Fibroblast of pulmonary artery (primary cell): Measurements from ENCODE around the gene ATXN1.
"Not testable (repeated sequence)": the region's sequence is repeated elsewhere in the genome, so short reads cannot be mapped to it uniquely, and the experiment has no call there.

ENCODE experiments used
- DNase-seq: peaks from one replicate; pipeline ENCODE4 v3.0.0-alpha.2; 2010; ENCODE audit warnings: low read depth
- H3K4me3 ChIP-seq: replicated peaks from 2 replicates; pipeline ENCODE4 v1.5.1; 2011; ENCODE audit warnings: low read depth, mild to moderate bottlenecking, control low read depth, low read length, moderate library complexity
- TF ChIP-seq, protein P1 (sequence below): IDR thresholded peaks from 2 replicates; pipeline ENCODE4 v1.5.1; 2011; ENCODE audit warnings: mild to moderate bottlenecking, control low read depth, low read length, inconsistent platforms; ENCODE audit errors: missing control alignments

Gene ATXN1

DNA sequence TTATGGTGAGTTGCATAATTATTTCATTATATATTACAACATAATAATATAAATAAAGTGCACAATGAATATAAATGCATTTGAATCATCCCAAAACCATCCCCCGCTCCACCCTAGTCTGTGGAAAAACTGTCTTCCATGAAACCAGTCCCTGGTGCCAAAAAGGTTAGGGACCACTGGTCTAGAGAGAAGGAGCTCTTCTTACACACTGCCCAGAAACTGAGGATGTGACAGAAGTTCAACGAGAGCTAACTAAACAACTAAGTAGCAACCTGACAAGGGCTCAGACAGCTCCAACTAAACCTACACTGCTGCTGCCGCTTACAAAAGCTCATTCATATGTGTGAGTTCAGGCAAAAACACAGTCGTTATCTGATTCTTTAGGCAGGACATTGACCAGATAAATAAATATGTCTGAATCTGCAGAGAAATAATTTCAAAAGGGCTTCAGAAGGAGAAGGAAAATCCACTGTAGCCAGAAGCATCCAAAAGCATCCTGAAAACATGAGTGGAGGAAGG is 125.9 kb downstream of the ATXN1 start:
- TF ChIP-seq, protein P1, sequence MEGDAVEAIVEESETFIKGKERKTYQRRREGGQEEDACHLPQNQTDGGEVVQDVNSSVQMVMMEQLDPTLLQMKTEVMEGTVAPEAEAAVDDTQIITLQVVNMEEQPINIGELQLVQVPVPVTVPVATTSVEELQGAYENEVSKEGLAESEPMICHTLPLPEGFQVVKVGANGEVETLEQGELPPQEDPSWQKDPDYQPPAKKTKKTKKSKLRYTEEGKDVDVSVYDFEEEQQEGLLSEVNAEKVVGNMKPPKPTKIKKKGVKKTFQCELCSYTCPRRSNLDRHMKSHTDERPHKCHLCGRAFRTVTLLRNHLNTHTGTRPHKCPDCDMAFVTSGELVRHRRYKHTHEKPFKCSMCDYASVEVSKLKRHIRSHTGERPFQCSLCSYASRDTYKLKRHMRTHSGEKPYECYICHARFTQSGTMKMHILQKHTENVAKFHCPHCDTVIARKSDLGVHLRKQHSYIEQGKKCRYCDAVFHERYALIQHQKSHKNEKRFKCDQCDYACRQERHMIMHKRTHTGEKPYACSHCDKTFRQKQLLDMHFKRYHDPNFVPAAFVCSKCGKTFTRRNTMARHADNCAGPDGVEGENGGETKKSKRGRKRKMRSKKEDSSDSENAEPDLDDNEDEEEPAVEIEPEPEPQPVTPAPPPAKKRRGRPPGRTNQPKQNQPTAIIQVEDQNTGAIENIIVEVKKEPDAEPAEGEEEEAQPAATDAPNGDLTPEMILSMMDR: no peak
- H3K4me3 ChIP-seq: no peak overlapping the region
- no peak for DNase-seq

- no peak for DNase-seq
- no peak overlapping the region for H3K4me3 ChIP-seq
Measured at GRCh38 chr6:16634855-16635254, 126.4 kb downstream of the ATXN1 start.

GRCh38 chr6:16633961-16634360 is 127.3 kb downstream of the ATXN1 start:
- no peak for DNase-seq
- H3K4me3 ChIP-seq: no peak overlapping the region
- TF ChIP-seq, protein P1: no peak

More at GRCh38 chr6:16634855-16635254, 126.4 kb downstream of the ATXN1 start:
- TF ChIP-seq, protein P1: no peak

GRCh38 chr6:16633465-16633864 is 127.8 kb downstream of the ATXN1 start:
- TF ChIP-seq, protein P1: no peak
- no peak overlapping the region for H3K4me3 ChIP-seq
- no peak for DNase-seq

DNA sequence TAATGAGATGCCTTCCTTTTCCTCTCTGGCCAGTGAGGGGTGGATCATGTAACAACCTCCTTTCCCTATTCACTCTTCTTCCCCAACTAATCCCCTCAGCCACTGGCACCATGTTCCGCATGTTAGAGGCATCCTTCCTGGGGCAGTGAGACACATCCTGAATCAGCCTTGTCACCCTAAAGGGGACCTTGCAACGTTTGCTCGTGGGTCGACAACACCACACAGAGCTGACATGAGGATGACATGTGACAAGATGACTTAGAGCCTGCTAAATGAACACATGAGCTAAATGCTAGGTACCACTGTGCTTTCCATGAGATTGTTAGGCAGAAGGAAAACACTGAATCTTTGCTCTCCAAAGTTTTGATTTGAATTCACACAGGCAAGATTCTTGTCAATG is 129.2 kb downstream of the ATXN1 start:
- no peak for DNase-seq
- H3K4me3 ChIP-seq: no peak overlapping the region
- TF ChIP-seq, protein P1: no peak

DNA sequence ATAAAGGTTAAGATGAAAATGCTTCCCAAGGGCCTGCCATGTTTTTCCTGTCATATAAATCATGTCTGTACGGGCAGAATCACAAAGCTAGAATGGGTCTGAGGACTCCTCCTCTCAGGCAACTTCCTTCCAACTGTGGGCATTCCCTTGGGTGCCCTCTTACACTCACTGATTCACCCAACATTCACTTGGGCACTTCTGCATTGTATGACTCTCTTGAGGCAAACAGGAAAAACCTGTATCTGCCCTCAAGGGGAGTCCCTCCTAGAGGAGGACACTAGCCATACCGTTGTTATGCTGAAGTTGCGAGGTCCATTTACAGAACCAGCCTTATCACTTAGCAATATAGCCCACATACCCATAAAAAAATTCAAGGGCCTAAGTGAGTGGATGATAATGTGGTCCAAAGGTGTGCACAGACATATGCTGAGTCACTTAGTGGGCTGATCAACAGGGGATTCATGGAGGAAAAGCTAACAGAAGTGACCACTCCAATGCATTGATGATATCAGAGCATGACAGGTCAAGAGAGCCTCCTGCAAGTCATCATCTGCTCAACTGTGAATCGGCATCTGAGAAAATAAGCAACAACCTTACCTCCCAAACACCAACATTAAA is 131.1 kb downstream of the ATXN1 start:
- TF ChIP-seq, protein P1: no peak

DNA sequence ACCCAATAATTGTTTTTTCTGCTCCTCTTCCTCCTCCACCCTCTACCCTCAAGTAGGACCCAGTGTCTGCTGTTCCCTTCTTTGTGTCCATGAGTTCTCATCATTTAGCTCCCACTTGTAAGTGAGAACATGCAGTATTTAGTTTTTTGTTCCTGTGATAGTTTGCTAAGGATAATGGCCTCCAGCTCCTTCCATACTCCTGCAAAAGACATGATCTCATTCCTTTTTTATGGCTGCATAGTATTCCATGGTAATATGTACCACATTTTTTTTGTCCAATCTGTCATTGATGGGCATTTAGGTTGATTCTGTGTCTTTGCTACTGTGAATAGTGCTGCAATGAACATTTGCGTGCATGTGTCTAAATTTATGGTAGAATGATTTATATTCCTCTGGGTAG is 132.7 kb downstream of the ATXN1 start:
- not testable (repeated sequence) for H3K4me3 ChIP-seq

More for the DNA sequence above, 131.1 kb downstream of the ATXN1 start:
- no peak for DNase-seq
- no peak overlapping the region for H3K4me3 ChIP-seq

More for the DNA sequence above, 132.7 kb downstream of the ATXN1 start:
- DNase-seq: not testable (repeated sequence)
